CD4-positive, alpha-beta T cell (primary cell): ENCODE results near the gene LRRN1. TPM values are rescaled to one million over a fixed set of nuclear protein-coding genes. Genes with fewer than 3 reads are reported as not detected.

Experiments used
- ATAC-seq: fragments of 200-7000 bp; cut with Tn5 transposase; one replicate; pipeline ENCODE4 v1.10.0; 2022; ENCODE audit warnings: mild to moderate bottlenecking; ENCODE audit not compliant: poor library complexity
- CTCF ChIA-PET: fragments of 350-600 bp; sonication (Branson Sonifier 250); formaldehyde crosslinking; loops from one replicate; lab custom pipeline; 2021; ENCODE audit warnings: antibody characterized with exemption, inconsistent platforms; lab: Charles Lee
- POLR2A ChIA-PET: fragments of 350-600 bp; sonication (Branson Sonifier 250); formaldehyde crosslinking; loops from one replicate; lab custom pipeline; 2021; ENCODE audit warnings: antibody characterized with exemption, inconsistent platforms; lab: Charles Lee
- DNase-seq, 14 experiments: peaks; one replicate each; pipeline ENCODE4 v3.0.0-alpha.2; 2013 to 2020; ENCODE audit warnings: mixed read lengths in 2 of 14
- H3K27ac ChIP-seq, 2 donors: one replicate each; pipeline versions ENCODE4 v1.5.1 to v1.7.0; 2013; ENCODE audit warnings: low read length in 2 of 2, low read depth in 1 of 2, mild to moderate bottlenecking in 1 of 2
- H3K27me3 ChIP-seq, 2 experiments: 1 replicate in 1 of 2; 2 replicates in 1 of 2; pipeline versions ENCODE4 v1.6.1 to v1.7.0; 2013; ENCODE audit warnings: low read length in 2 of 2, control low read depth in 1 of 2, mild to moderate bottlenecking in 1 of 2, moderate library complexity in 1 of 2; ENCODE audit not compliant: insufficient read depth in 2 of 2, control insufficient read depth in 1 of 2
- H3K36me3 ChIP-seq: one replicate; pipeline ENCODE4 v1.6.1; 2013; ENCODE audit warnings: low read length, control low read depth; ENCODE audit not compliant: insufficient read depth
- H3K4me1 ChIP-seq: one replicate; pipeline ENCODE4 v1.6.1; 2013; ENCODE audit warnings: low read length, control low read depth; ENCODE audit not compliant: insufficient read depth
- H3K4me3 ChIP-seq: one replicate; pipeline ENCODE4 v1.5.1; 2013; ENCODE audit warnings: mild to moderate bottlenecking, low read length, moderate library complexity
- H3K9me3 ChIP-seq, 2 experiments: 1 replicate in 1 of 2; 2 replicates in 1 of 2; pipeline versions ENCODE4 v1.6.1 to v1.7.0; 2013; ENCODE audit warnings: low read length in 2 of 2, mild to moderate bottlenecking in 2 of 2, control low read depth in 1 of 2, moderate library complexity in 1 of 2; ENCODE audit not compliant: control insufficient read depth in 1 of 2, insufficient read depth in 1 of 2
- H3K27ac Mint-ChIP-seq: one replicate; pipeline ENCODE4 v1.8.0; 2020; ENCODE audit warnings: mixed read lengths
- H3K27me3 Mint-ChIP-seq: one replicate; pipeline ENCODE4 v1.8.0; 2021; ENCODE audit warnings: mixed read lengths
- H3K36me3 Mint-ChIP-seq: one replicate; pipeline ENCODE4 v1.8.0; 2021; ENCODE audit warnings: low read depth, mixed read lengths
- H3K4me1 Mint-ChIP-seq: one replicate; pipeline ENCODE4 v1.8.0; 2021; ENCODE audit warnings: low read depth, mixed read lengths
- H3K4me3 Mint-ChIP-seq: one replicate; pipeline ENCODE4 v1.8.0; 2020; ENCODE audit warnings: mild to moderate bottlenecking, mixed read lengths
- H3K9me3 Mint-ChIP-seq: one replicate; pipeline ENCODE4 v1.8.0; 2020; ENCODE audit warnings: mixed read lengths
- CTCF ChIP-seq: fragments of 200-600 bp; IDR thresholded peaks from one replicate; pipeline ENCODE4 v1.8.0; 2022; ENCODE audit warnings: antibody characterized with exemption, mild to moderate bottlenecking
- intact Hi-C, 2 experiments: fragments of 100-400 bp; cut with DNase I in 1 of 2; cut with micrococcal nuclease in 1 of 2; formaldehyde crosslinking; loops; one replicate each; pipeline versions ENCODE4 v1.15.1 to v1.9.0; 2023 to 2025; cut with DNase I, micrococcal nuclease
- total RNA-seq, 174 experiments: library from RNA in 2 of 174; stranded (reverse) in 2 of 174; gene quantifications; one replicate each; pipeline ENCODE4 v1.2.3 and lab custom pipeline; 2021 to 2026

The LRRN1 gene
- total RNA-seq, 2 experiments from 2014 or later = 0.20 TPM; not detected in 1

GRCh38 chr3:3893590-3893989, 94.4 kb downstream of the LRRN1 start:
- Mint-ChIP-seq H3K9me3 (peaks cover 6% of the 10 kb centered on the region), H3K27me3 (no peaks in the 10 kb centered on the region), H3K36me3 (no peaks in the 10 kb centered on the region), H3K4me3 (no peak overlapping the region), H3K4me1 (no peaks in the 10 kb centered on the region), H3K27ac (no peak overlapping the region)
- ChIA-PET POLR2A (no interaction called here), CTCF (no interaction called here)
- Histone ChIP-seq H3K27me3 (no peaks in the 10 kb centered on the region), H3K4me1 (no peaks in the 10 kb centered on the region), H3K9me3 (peaks cover 0 to 12% of the 10 kb centered on the region in 2 experiments), H3K27ac (no peak overlapping the region), H3K36me3 (no peaks in the 10 kb centered on the region), H3K4me3 (no peak overlapping the region)
- no peak for TF ChIP-seq CTCF
- ATAC-seq (no peak), DNase-seq (no peak)
- intact Hi-C loops = no loop called here
